Activated naive CD4-positive, alpha-beta T cell treated with anti-CD3 and anti-CD28 coated beads, Interleukin-2, amount 50 U/mL, for 72 hours (primary cell): ENCODE measurements around the gene ICE2. TPM values are rescaled to one million over a fixed set of nuclear protein-coding genes. Genes with fewer than 3 reads are reported as not detected.

ENCODE experiments used
- ATAC-seq, 2 donors: fragments of 150-1000 bp; cut with Tn5 transposase; 2 replicates each; pipeline ENCODE4 v1.10.0; 2021; ENCODE audit warnings: mild to moderate bottlenecking in 2 of 2, moderate library complexity in 2 of 2
- DNase-seq, 2 donors: peaks; one replicate each; pipeline ENCODE4 v3.0.0; 2021 to 2022; ENCODE audit warnings: low spot score in 2 of 2
- H3K27ac Mint-ChIP-seq, 2 donors: one replicate each; pipeline ENCODE4 v1.8.0; 2022; ENCODE audit warnings: mild to moderate bottlenecking in 2 of 2, mixed read lengths in 2 of 2
- H3K36me3 Mint-ChIP-seq, 2 donors: one replicate each; pipeline ENCODE4 v1.8.0; 2022; ENCODE audit warnings: mixed read lengths in 2 of 2
- H3K9me3 Mint-ChIP-seq, 2 donors: one replicate each; pipeline ENCODE4 v1.8.0; 2022; ENCODE audit warnings: mixed read lengths in 2 of 2
- total RNA-seq, 2 donors: library from RNA; stranded (reverse); gene quantifications; one replicate each; pipeline ENCODE4 v1.2.3, GENCODE V29; 2022

Gene ICE2
- total RNA-seq, 2 donors from 2014 or later, result 52.5 to 76.1 TPM

- ATAC-seq, result no peak
- peaks cover 20 to 66% of the 10 kb centered on the region in 2 donors for H3K36me3 Mint-ChIP-seq
- peak overlapping the region in 1 of 2 donors; percentile 30 for H3K27ac Mint-ChIP-seq
- H3K9me3 Mint-ChIP-seq, result no peaks in the 10 kb centered on the region
- DNase-seq, result no peak
Observed at GRCh38 chr15:60510006-60510405, 31.1 kb upstream of the ICE2 start.

GRCh38 chr15:60509470-60509869 is 30.5 kb upstream of the ICE2 start:
- ATAC-seq (peak; percentile 33 to 70), DNase-seq (no peak)
- Mint-ChIP-seq H3K9me3 (no peaks in the 10 kb centered on the region), H3K36me3 (peaks cover 20 to 71% of the 10 kb centered on the region in 2 donors), H3K27ac (peak overlapping the region in 1 of 2 donors; percentile 65)

- peak overlapping the region in 1 of 2 donors; percentile 68 for H3K27ac Mint-ChIP-seq
- H3K36me3 Mint-ChIP-seq, result peaks cover 17 to 62% of the 10 kb centered on the region in 2 donors
- ATAC-seq (peak; percentile 65 to 74), DNase-seq (no peak)
- H3K9me3 Mint-ChIP-seq, result no peaks in the 10 kb centered on the region
Observed at GRCh38 chr15:60508442-60508841, 29.5 kb upstream of the ICE2 start.

- Mint-ChIP-seq H3K27ac (peak overlapping the region; percentile 68 to 70), H3K9me3 (no peaks in the 10 kb centered on the region), H3K36me3 (peaks cover 15 to 57% of the 10 kb centered on the region in 2 donors)
- DNase-seq (peak in 1 of 2 donors; percentile 44), ATAC-seq (peak; percentile 48 to 70)
Observed at GRCh38 chr15:60507596-60508424, 28.9 kb upstream of the ICE2 start.

GRCh38 chr15:60496853-60497252 is 17.9 kb upstream of the ICE2 start:
- DNase-seq (no peak), ATAC-seq (no peak)
- Mint-ChIP-seq H3K27ac (no peak overlapping the region), H3K9me3 (no peaks in the 10 kb centered on the region), H3K36me3 (peaks cover 0 to 32% of the 10 kb centered on the region in 2 donors)

- Mint-ChIP-seq H3K9me3 (no peaks in the 10 kb centered on the region), H3K27ac (peak overlapping the region in 1 of 2 donors; percentile 7)
Observed at GRCh38 chr15:60494108-60494507, 15.2 kb upstream of the ICE2 start.

GRCh38 chr15:60493166-60493565 is 14.2 kb upstream of the ICE2 start:
- ATAC-seq (no peak), DNase-seq (no peak)
- Mint-ChIP-seq H3K27ac (no peak overlapping the region), H3K9me3 (no peaks in the 10 kb centered on the region), H3K36me3 (peaks cover 0 to 22% of the 10 kb centered on the region in 2 donors)

More at GRCh38 chr15:60494108-60494507, 15.2 kb upstream of the ICE2 start:
- H3K36me3 Mint-ChIP-seq, result peaks cover 0 to 17% of the 10 kb centered on the region in 2 donors
- no peak for DNase-seq
- ATAC-seq, result no peak

- DNase-seq (no peak), ATAC-seq (no peak)
- no peaks in the 10 kb centered on the region for H3K9me3 Mint-ChIP-seq
- H3K36me3 Mint-ChIP-seq, result peaks cover 0 to 6% of the 10 kb centered on the region in 2 donors
- H3K27ac Mint-ChIP-seq, result peak overlapping the region in 1 of 2 donors; percentile 55
Observed at GRCh38 chr15:60486742-60487141, 7.8 kb upstream of the ICE2 start.

- Mint-ChIP-seq H3K9me3 (no peaks in the 10 kb centered on the region), H3K36me3 (peaks cover 0 to 6% of the 10 kb centered on the region in 2 donors), H3K27ac (peak overlapping the region in 1 of 2 donors; percentile 61)
- DNase-seq (no peak), ATAC-seq (no peak)
Observed at GRCh38 chr15:60485365-60486055, 6.6 kb upstream of the ICE2 start.

GRCh38 chr15:60483042-60483441 is 4.1 kb upstream of the ICE2 start:
- no peak for ATAC-seq
- Mint-ChIP-seq H3K27ac (no peak overlapping the region), H3K9me3 (no peaks in the 10 kb centered on the region), H3K36me3 (peaks cover 0 to 16% of the 10 kb centered on the region in 2 donors)
- no peak for DNase-seq

- peaks cover 0 to 21% of the 10 kb centered on the region in 2 donors for H3K36me3 Mint-ChIP-seq
- ATAC-seq, result no peak
- DNase-seq, result no peak
Observed at GRCh38 chr15:60480888-60481287, 1.9 kb upstream of the ICE2 start.

GRCh38 chr15:60480149-60480548 is 1.2 kb upstream of the ICE2 start:
- ATAC-seq, result no peak
- Mint-ChIP-seq H3K27ac (peak overlapping the region; percentile 97), H3K9me3 (no peaks in the 10 kb centered on the region), H3K36me3 (peaks cover 0 to 21% of the 10 kb centered on the region in 2 donors)
- DNase-seq, result no peak

More at GRCh38 chr15:60480888-60481287, 1.9 kb upstream of the ICE2 start:
- no peaks in the 10 kb centered on the region for H3K9me3 Mint-ChIP-seq
- H3K27ac Mint-ChIP-seq, result no peak overlapping the region

GRCh38 chr15:60479361-60480110 is 594 bp upstream of the ICE2 start:
- peaks cover 5 to 26% of the 10 kb centered on the region in 2 donors for H3K36me3 Mint-ChIP-seq
- no peak for DNase-seq

GRCh38 chr15:60477916-60478565 is 901 bp downstream of the ICE2 start:
- ATAC-seq, result no peak
- Mint-ChIP-seq H3K9me3 (no peaks in the 10 kb centered on the region), H3K36me3 (peaks cover 9 to 29% of the 10 kb centered on the region in 2 donors), H3K27ac (peak overlapping the region; percentile 97)
- DNase-seq, result no peak

More at GRCh38 chr15:60479361-60480110, 594 bp upstream of the ICE2 start:
- ATAC-seq, result peak in 1 of 2 donors; percentile 26
- Mint-ChIP-seq H3K27ac (peak overlapping the region; percentile 97), H3K9me3 (no peaks in the 10 kb centered on the region)

GRCh38 chr15:60477164-60477563 is 1.8 kb downstream of the ICE2 start:
- Mint-ChIP-seq H3K27ac (no peak overlapping the region), H3K36me3 (peaks cover 12 to 32% of the 10 kb centered on the region in 2 donors), H3K9me3 (no peaks in the 10 kb centered on the region)
- ATAC-seq, result no peak
- no peak for DNase-seq

GRCh38 chr15:60476713-60477112 is 2.2 kb downstream of the ICE2 start:
- Mint-ChIP-seq H3K9me3 (no peaks in the 10 kb centered on the region), H3K27ac (no peak overlapping the region), H3K36me3 (peaks cover 12 to 32% of the 10 kb centered on the region in 2 donors)
- ATAC-seq (no peak), DNase-seq (no peak)
